C4-2B (cell line): ENCODE measurements around the gene EPM2AIP1.

Experiments used
- H3K27ac ChIP-seq: fragments of 450-650 bp; 2 replicates; pipeline ENCODE4 v1.5.1; 2017
- ZFX ChIP-seq: fragments of 450-650 bp; IDR thresholded peaks from 2 replicates; pipeline ENCODE4 v1.6.1; 2017
- TF ChIP-seq, protein P1 (sequence below): fragments of 450-650 bp; conservative IDR thresholded peaks from 2 replicates; pipeline ENCODE4 v1.5.1; 2017; ENCODE audit warnings: mild to moderate bottlenecking

EPM2AIP1 gene

GRCh38 chr3:36991923-36992805 is 767 bp downstream of the EPM2AIP1 start:
- TF ChIP-seq, protein P1, sequence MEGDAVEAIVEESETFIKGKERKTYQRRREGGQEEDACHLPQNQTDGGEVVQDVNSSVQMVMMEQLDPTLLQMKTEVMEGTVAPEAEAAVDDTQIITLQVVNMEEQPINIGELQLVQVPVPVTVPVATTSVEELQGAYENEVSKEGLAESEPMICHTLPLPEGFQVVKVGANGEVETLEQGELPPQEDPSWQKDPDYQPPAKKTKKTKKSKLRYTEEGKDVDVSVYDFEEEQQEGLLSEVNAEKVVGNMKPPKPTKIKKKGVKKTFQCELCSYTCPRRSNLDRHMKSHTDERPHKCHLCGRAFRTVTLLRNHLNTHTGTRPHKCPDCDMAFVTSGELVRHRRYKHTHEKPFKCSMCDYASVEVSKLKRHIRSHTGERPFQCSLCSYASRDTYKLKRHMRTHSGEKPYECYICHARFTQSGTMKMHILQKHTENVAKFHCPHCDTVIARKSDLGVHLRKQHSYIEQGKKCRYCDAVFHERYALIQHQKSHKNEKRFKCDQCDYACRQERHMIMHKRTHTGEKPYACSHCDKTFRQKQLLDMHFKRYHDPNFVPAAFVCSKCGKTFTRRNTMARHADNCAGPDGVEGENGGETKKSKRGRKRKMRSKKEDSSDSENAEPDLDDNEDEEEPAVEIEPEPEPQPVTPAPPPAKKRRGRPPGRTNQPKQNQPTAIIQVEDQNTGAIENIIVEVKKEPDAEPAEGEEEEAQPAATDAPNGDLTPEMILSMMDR = no peak
- TF ChIP-seq ZFX = no peak
- peak overlapping the region; percentile 83 for H3K27ac ChIP-seq

DNA sequence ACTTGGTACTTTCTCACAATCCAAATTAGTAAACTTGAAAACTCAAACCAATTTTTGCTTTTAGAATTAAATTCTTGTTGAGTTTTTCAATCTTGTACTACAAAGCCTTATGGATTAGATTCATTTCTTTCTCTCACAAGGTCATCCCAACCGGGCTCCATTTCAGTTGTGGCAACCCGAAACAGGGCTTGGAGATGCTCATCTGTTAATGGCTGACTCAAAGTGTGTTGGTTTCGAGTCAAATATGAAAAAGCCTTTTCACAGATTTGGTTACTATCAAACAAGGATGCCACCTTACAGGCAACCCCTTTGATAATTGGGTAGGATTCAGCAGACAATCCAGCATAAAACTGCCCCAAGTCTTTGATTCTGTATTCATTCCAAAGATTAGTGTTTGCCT is 1.8 kb downstream of the EPM2AIP1 start:
- TF ChIP-seq, protein P1 = no peak
- no peak overlapping the region for H3K27ac ChIP-seq

GRCh38 chr3:36989568-36989967 is 3.4 kb downstream of the EPM2AIP1 start:
- TF ChIP-seq, protein P1 = no peak
- TF ChIP-seq ZFX = no peak
- no peak overlapping the region for H3K27ac ChIP-seq

GRCh38 chr3:36989005-36989404 is 3.9 kb downstream of the EPM2AIP1 start:
- no peak overlapping the region for H3K27ac ChIP-seq
- TF ChIP-seq, protein P1 = no peak
- no peak for TF ChIP-seq ZFX

GRCh38 chr3:36988356-36988755 is 4.6 kb downstream of the EPM2AIP1 start:
- no peak for TF ChIP-seq ZFX
- TF ChIP-seq, protein P1 = no peak
- no peak overlapping the region for H3K27ac ChIP-seq

GRCh38 chr3:36981006-36981405 is 11.9 kb downstream of the EPM2AIP1 start:
- H3K27ac ChIP-seq = no peak overlapping the region
- TF ChIP-seq, protein P1 = no peak
- no peak for TF ChIP-seq ZFX

DNA sequence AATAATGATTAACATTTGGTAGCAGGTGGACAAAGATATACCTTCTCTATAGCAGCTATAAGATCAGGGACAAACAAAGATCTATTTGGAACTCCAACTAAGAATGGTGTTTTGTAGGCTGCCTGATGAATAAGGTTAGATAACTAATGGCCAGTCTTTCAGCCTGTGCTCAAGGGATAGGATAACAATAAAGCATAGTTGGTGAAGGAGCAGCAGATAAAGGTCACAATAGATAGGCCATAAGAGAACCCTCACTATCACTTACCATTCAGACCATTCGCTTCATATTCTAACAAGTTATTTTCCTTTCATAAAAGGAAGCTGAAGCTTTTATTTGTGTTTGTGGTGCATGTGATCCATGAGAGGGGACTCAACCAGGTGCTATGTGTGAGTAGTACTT is 19.8 kb downstream of the EPM2AIP1 start:
- no peak overlapping the region for H3K27ac ChIP-seq
- TF ChIP-seq ZFX = no peak
- TF ChIP-seq, protein P1 = no peak
